ENCODE results near the gene TMPRSS9.

DNA sequence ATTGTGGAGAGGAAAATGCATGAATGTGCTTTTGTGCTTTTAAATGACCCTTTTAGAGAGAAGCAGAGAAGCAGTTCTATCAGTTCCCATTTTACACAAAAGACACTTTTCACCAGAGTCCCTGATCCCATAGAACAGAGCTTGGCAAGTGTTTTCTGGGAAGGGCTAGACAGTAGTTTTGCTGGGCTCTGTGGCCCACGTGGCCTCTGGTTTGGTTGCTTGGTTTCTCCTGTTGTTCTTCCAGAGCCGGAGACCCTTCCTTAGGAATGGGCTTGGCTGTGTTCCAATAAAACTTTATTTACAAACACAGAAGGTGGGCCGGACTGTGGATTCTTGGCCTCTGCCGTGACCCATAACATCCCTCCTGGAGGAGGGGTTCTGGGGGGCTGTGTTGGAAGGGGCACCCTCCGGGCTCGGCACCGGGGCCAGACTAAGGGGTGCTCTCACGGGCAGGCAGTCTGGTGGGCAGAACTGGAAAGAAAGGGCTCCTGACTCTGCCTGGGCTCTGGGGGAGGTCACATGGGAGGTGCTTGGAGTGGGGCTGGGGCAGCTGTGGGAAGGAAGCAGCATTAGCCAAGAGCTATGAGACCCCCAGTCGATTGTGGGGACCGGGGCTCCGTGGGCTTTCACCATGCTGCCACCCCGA lies 28.3 kb upstream of the TMPRSS9 start:
- TF ChIP-seq, protein P1, sequence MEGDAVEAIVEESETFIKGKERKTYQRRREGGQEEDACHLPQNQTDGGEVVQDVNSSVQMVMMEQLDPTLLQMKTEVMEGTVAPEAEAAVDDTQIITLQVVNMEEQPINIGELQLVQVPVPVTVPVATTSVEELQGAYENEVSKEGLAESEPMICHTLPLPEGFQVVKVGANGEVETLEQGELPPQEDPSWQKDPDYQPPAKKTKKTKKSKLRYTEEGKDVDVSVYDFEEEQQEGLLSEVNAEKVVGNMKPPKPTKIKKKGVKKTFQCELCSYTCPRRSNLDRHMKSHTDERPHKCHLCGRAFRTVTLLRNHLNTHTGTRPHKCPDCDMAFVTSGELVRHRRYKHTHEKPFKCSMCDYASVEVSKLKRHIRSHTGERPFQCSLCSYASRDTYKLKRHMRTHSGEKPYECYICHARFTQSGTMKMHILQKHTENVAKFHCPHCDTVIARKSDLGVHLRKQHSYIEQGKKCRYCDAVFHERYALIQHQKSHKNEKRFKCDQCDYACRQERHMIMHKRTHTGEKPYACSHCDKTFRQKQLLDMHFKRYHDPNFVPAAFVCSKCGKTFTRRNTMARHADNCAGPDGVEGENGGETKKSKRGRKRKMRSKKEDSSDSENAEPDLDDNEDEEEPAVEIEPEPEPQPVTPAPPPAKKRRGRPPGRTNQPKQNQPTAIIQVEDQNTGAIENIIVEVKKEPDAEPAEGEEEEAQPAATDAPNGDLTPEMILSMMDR (optimal IDR thresholded peaks at IDR 0.05 in 1 of 3, IDR thresholded peaks at IDR 0.05 in 1 of 3, conservative IDR thresholded peaks at IDR 0.05 in 1 of 3; ENCODE audit: extremely low read depth in 1 of 3, insufficient read depth in 2 of 3, low read length in 3 of 3): no peak
- no peak for TF ChIP-seq EZH2 (IDR thresholded peaks at IDR 0.05; ENCODE audit: low read length)
